ENCODE measurements around the gene ALDOC.
A peak's percentile ranks its signal among the peaks of the same experiment; 100 is the strongest.
"Not testable (repeated sequence)": the region's sequence is repeated elsewhere in the genome, so short reads cannot be mapped to it uniquely, and the experiment has no call there.

Gene ALDOC

GRCh38 chr17:28615260-28615940 lies 38.7 kb upstream of the ALDOC start:
- no peak for TF ChIP-seq CTCF (IDR thresholded peaks at IDR 0.05; ENCODE audit: extremely low read depth, missing control alignments)

GRCh38 chr17:28613931-28614381 lies 37.3 kb upstream of the ALDOC start, which contains the start of gene RSKR:
RSKR (minus strand) TSS chr17:28614185; CDS start chr17:28614161, 24 bp downstream.
- DNase-seq (ENCODE audit: low spot score): no peak
- no peak for TF ChIP-seq CTCF (IDR thresholded peaks at IDR 0.05; ENCODE audit: extremely low read depth, missing control alignments)

More at GRCh38 chr17:28615260-28615940, 38.7 kb upstream of the ALDOC start:
- no peak for DNase-seq (ENCODE audit: low spot score)

- DNase-seq (ENCODE audit: low spot score): peak; percentile 53
- TF ChIP-seq CTCF (IDR thresholded peaks at IDR 0.05; ENCODE audit: extremely low read depth, missing control alignments): peak; percentile 65
These were observed 36.5 kb upstream of the ALDOC start for GRCh38 chr17:28612936-28613872.

GRCh38 chr17:28612531-28612930 lies 35.8 kb upstream of the ALDOC start:
- TF ChIP-seq CTCF (IDR thresholded peaks at IDR 0.05; ENCODE audit: extremely low read depth, missing control alignments): no peak
- DNase-seq (ENCODE audit: low spot score): no peak

GRCh38 chr17:28610376-28610775 lies 33.7 kb upstream of the ALDOC start:
- no peak for DNase-seq (ENCODE audit: low spot score)
- TF ChIP-seq CTCF (IDR thresholded peaks at IDR 0.05; ENCODE audit: extremely low read depth, missing control alignments): no peak

- DNase-seq (ENCODE audit: low spot score): not testable (repeated sequence)
These were observed 27.3 kb upstream of the ALDOC start for GRCh38 chr17:28604031-28604430.

GRCh38 chr17:28599311-28600184 lies 22.9 kb upstream of the ALDOC start:
- no peak for TF ChIP-seq CTCF (IDR thresholded peaks at IDR 0.05; ENCODE audit: extremely low read depth, missing control alignments)
- peak; percentile 80 for DNase-seq (ENCODE audit: low spot score)

All from GM20000 (cell line).